HEK293T (cell line): ENCODE measurements around the gene KIF26B.

Experiments
- BHLHE40 ChIP-seq: fragments of 450-650 bp; IDR thresholded peaks from 2 replicates; pipeline ENCODE4 v1.6.1; 2016; ENCODE audit warnings: mild to moderate bottlenecking, moderate library complexity, borderline replicate concordance
- ELF4 ChIP-seq: fragments of 450-650 bp; IDR thresholded peaks from 2 replicates; pipeline ENCODE4 v1.6.1; 2017; ENCODE audit warnings: antibody characterized with exemption
- FOXK2 ChIP-seq: fragments of 450-650 bp; IDR thresholded peaks from 2 replicates; pipeline ENCODE4 v1.6.1; 2016; ENCODE audit warnings: mild to moderate bottlenecking
- FOXM1 ChIP-seq: fragments of 450-650 bp; IDR thresholded peaks from 2 replicates; pipeline ENCODE4 v1.6.1; 2017; ENCODE audit warnings: mild to moderate bottlenecking, borderline replicate concordance
- HDGF ChIP-seq: fragments of 450-650 bp; IDR thresholded peaks from 2 replicates; pipeline ENCODE4 v1.6.1; 2017; ENCODE audit warnings: antibody characterized with exemption, borderline replicate concordance
- LEF1 ChIP-seq: fragments of 450-650 bp; IDR thresholded peaks from 2 replicates; pipeline ENCODE4 v1.6.1; 2017; ENCODE audit warnings: mild to moderate bottlenecking, borderline replicate concordance
- NFRKB ChIP-seq: fragments of 450-650 bp; IDR thresholded peaks from 2 replicates; pipeline ENCODE4 v1.6.1; 2016; ENCODE audit warnings: mild to moderate bottlenecking, moderate library complexity
- SP1 ChIP-seq: fragments of 450-650 bp; IDR thresholded peaks from 2 replicates; pipeline ENCODE4 v1.6.1; 2017
- TF ChIP-seq, protein P1 (sequence below): fragments of 450-650 bp; IDR thresholded peaks from 2 replicates; pipeline ENCODE4 v1.6.1; 2016

DNA sequence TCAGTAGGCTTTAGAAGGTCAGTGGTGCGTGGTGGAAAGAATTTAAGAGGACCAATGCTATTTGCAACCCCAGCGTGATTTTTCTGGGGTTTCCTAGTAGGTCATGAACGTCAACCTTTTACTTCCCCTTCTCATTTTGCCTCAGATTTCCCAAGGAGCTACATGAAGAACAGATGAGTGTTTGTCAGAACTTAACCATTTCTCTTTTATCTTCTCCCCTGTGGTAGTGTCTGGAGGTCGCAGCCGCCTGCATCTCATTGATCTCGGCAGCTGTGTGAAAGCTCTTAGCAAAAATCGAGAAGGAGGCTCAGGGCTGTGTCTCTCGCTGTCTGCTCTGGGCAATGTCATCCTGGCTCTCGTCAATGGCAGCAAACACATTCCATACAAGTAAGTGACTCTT lies 491.1 kb downstream of the KIF26B start:
- no peak for TF ChIP-seq SP1
- no peak for TF ChIP-seq BHLHE40
- TF ChIP-seq, protein P1, sequence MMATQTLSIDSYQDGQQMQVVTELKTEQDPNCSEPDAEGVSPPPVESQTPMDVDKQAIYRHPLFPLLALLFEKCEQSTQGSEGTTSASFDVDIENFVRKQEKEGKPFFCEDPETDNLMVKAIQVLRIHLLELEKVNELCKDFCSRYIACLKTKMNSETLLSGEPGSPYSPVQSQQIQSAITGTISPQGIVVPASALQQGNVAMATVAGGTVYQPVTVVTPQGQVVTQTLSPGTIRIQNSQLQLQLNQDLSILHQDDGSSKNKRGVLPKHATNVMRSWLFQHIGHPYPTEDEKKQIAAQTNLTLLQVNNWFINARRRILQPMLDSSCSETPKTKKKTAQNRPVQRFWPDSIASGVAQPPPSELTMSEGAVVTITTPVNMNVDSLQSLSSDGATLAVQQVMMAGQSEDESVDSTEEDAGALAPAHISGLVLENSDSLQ, result no peak
- no peak for TF ChIP-seq HDGF
- no peak for TF ChIP-seq FOXK2
- no peak for TF ChIP-seq ELF4
- no peak for TF ChIP-seq NFRKB
- TF ChIP-seq LEF1, result no peak
- no peak for TF ChIP-seq FOXM1
